A549 (cell line): ENCODE measurements around the gene PLEKHM2. TPM values are rescaled to one million over a fixed set of nuclear protein-coding genes. Genes with fewer than 3 reads are reported as not detected.

Experiments used
- ATAC-seq, 2 experiments: fragments of 200-7000 bp in 1 of 2; fragments of >200 bp in 1 of 2; cut with Nextera tagmentation in 1 of 2; cut with Tn5 transposase in 1 of 2; 3 replicates each; pipeline versions ENCODE4 v1.8.0 to v1.9.1; 2018 to 2020; ENCODE audit warnings: mild to moderate bottlenecking in 1 of 2, moderate library complexity in 1 of 2
- CTCF ChIA-PET: fragments of 300-600 bp; sonication (Branson Sonifier 250); formaldehyde crosslinking; extraction: SDS; loops from one replicate; lab custom pipeline; 2021; ENCODE audit warnings: antibody characterized with exemption, inconsistent platforms; lab: Yijun Ruan, JAX
- POLR2A ChIA-PET: fragments of 350-600 bp; formaldehyde crosslinking; extraction: SDS; loops from one replicate; lab custom pipeline; 2021; ENCODE audit warnings: antibody characterized with exemption, inconsistent platforms; lab: Yijun Ruan, JAX
- DNase-seq, 2 experiments: peaks; one replicate each; pipeline versions ENCODE4 v3.0.0 to v3.0.0-alpha.2; 2011 to 2016; ENCODE audit warnings: low read depth in 1 of 2, low spot score in 1 of 2
- FAIRE-seq: peaks from 2 replicates; lab custom pipeline; 2011; peaks lifted over from hg19 to GRCh38; lab: Jason Lieb, UNC
- H3K27ac ChIP-seq, 2 experiments: fragments of >200 bp; sonication (Bioruptor Twin); formaldehyde crosslinking; 3 replicates each; pipeline ENCODE4 v1.5.1; 2016 to 2017
- H3K4me1 ChIP-seq: fragments of >200 bp; sonication (Bioruptor Twin); formaldehyde crosslinking; 3 replicates; pipeline ENCODE4 v1.6.1; 2016
- H3K4me2 ChIP-seq: fragments of >200 bp; sonication (Bioruptor Twin); formaldehyde crosslinking; 3 replicates; pipeline ENCODE4 v1.6.1; 2016
- H3K4me3 ChIP-seq: fragments of >200 bp; sonication (Bioruptor Twin); formaldehyde crosslinking; 3 replicates; pipeline ENCODE4 v1.5.1; 2016
- H3K9me3 ChIP-seq: fragments of >200 bp; sonication (Bioruptor Twin); formaldehyde crosslinking; 3 replicates; pipeline ENCODE4 v1.6.1; 2016
- BHLHE40 ChIP-seq: IDR thresholded peaks from 2 replicates; pipeline ENCODE4 v1.6.1; 2012; ENCODE audit warnings: low read depth, low read length, inconsistent platforms
- CBX2 ChIP-seq: fragments of 200-600 bp; sonication (generic); IDR thresholded peaks from 2 replicates; pipeline ENCODE4 v1.6.1; 2016; ENCODE audit warnings: low read depth, mild to moderate bottlenecking, borderline replicate concordance
- CHD4 ChIP-seq: fragments of 200-600 bp; sonication (generic); IDR thresholded peaks from 2 replicates; pipeline ENCODE4 v1.6.1; 2016; ENCODE audit warnings: antibody characterized with exemption, mild to moderate bottlenecking, borderline replicate concordance
- E2F6 ChIP-seq: IDR thresholded peaks from 2 replicates; pipeline ENCODE4 v1.6.1; 2012; ENCODE audit warnings: low read depth, borderline replicate concordance
- EHMT2 ChIP-seq: fragments of 200-600 bp; sonication (generic); IDR thresholded peaks from 2 replicates; pipeline ENCODE4 v1.6.1; 2016; ENCODE audit warnings: antibody characterized with exemption, low read depth, mild to moderate bottlenecking, moderate library complexity
- ELK1 ChIP-seq: fragments of 150-350 bp; IDR thresholded peaks from 2 replicates; pipeline ENCODE4 v1.6.1; 2014; ENCODE audit warnings: low read depth, mild to moderate bottlenecking, low read length
- HEYL ChIP-seq: fragments of 250-450 bp; sonication (Bioruptor Pico); IDR thresholded peaks from 2 replicates; pipeline ENCODE4 v1.8.0; 2021; ENCODE audit warnings: mild to moderate bottlenecking, moderate library complexity
- HOXB13 ChIP-seq: fragments of 250-450 bp; sonication (Bioruptor Pico); IDR thresholded peaks from 2 replicates; pipeline ENCODE4 v1.5.0; 2020; ENCODE audit warnings: low read depth, mild to moderate bottlenecking, moderate library complexity
- JUN ChIP-seq, 2 experiments: fragments of >200 bp; sonication (Bioruptor Twin); formaldehyde crosslinking; IDR thresholded peaks; 2 replicates in 1 of 2; 3 replicates in 1 of 2; pipeline ENCODE4 v1.6.1; 2016 to 2017
- MAFK ChIP-seq: fragments of 450-650 bp; IDR thresholded peaks from 2 replicates; pipeline ENCODE4 v1.6.1; 2014; ENCODE audit not compliant: partially characterized antibody
- MAZ ChIP-seq: fragments of 150-350 bp; IDR thresholded peaks from 2 replicates; pipeline ENCODE4 v1.6.1; 2014; ENCODE audit warnings: antibody characterized with exemption, low read depth, low read length, borderline replicate concordance
- MYC ChIP-seq: IDR thresholded peaks from 2 replicates; pipeline ENCODE4 v1.6.1; 2012; ENCODE audit warnings: mild to moderate bottlenecking, inconsistent platforms, low read length, improper control_type of control experiment, borderline replicate concordance
- PHF8 ChIP-seq: fragments of 200-600 bp; sonication (generic); IDR thresholded peaks from 2 replicates; pipeline ENCODE4 v1.6.1; 2016; ENCODE audit warnings: low read depth, mild to moderate bottlenecking, antibody characterized with exemption, moderate library complexity, borderline replicate concordance
- POLR2A ChIP-seq: IDR thresholded peaks from 2 replicates; pipeline ENCODE4 v1.6.1; 2012; ENCODE audit warnings: mild to moderate bottlenecking, low read length
- RARB ChIP-seq: fragments of 250-450 bp; sonication (Bioruptor Pico); IDR thresholded peaks from 2 replicates; pipeline ENCODE4 v1.8.0; 2021; ENCODE audit warnings: mild to moderate bottlenecking, moderate library complexity
- RCOR1 ChIP-seq: fragments of 150-350 bp; IDR thresholded peaks from 2 replicates; pipeline ENCODE4 v1.6.1; 2014; ENCODE audit warnings: antibody characterized with exemption, low read length, low read depth
- SMC3 ChIP-seq: fragments of >200 bp; sonication (Bioruptor Twin); formaldehyde crosslinking; IDR thresholded peaks from 3 replicates; pipeline ENCODE4 v1.6.1; 2018; ENCODE audit warnings: inconsistent platforms
- TP53 ChIP-seq: fragments of 250-450 bp; sonication (Bioruptor Pico); IDR thresholded peaks from 2 replicates; pipeline ENCODE4 v1.5.0; 2021; ENCODE audit warnings: mild to moderate bottlenecking, moderate library complexity
- WGBS: methylation state at CpG from one replicate; pipeline ENCODE4 v1.1.6; 2017; ENCODE audit errors: missing lambda C conversion rate; 5-methylcytosine and 5-hydroxymethylcytosine counted together
- polyA minus RNA-seq: library from RNA; depleted of rRNA, polyadenylated mRNA; stranded (reverse); fragments of >200 nt; gene quantifications from 2 replicates; pipeline ENCODE4 v1.2.3, GENCODE V29; 2011; rRNA and poly(A)+ RNA removed
- polyA plus RNA-seq, 4 experiments: library from polyadenylated mRNA; depleted of rRNA in 3 of 4; stranded (reverse); fragments of >200 nt; fragmentation: RNase III in 1 of 4; extraction: RNeasy Plus Mini Kit Qiagen cat#74134 plus additional on column Dnase treatment in 1 of 4; gene quantifications; 2 replicates in 3 of 4; 3 replicates in 1 of 4; pipeline ENCODE4 v1.2.3, GENCODE V29; 2011 to 2017

The PLEKHM2 gene, protein sequence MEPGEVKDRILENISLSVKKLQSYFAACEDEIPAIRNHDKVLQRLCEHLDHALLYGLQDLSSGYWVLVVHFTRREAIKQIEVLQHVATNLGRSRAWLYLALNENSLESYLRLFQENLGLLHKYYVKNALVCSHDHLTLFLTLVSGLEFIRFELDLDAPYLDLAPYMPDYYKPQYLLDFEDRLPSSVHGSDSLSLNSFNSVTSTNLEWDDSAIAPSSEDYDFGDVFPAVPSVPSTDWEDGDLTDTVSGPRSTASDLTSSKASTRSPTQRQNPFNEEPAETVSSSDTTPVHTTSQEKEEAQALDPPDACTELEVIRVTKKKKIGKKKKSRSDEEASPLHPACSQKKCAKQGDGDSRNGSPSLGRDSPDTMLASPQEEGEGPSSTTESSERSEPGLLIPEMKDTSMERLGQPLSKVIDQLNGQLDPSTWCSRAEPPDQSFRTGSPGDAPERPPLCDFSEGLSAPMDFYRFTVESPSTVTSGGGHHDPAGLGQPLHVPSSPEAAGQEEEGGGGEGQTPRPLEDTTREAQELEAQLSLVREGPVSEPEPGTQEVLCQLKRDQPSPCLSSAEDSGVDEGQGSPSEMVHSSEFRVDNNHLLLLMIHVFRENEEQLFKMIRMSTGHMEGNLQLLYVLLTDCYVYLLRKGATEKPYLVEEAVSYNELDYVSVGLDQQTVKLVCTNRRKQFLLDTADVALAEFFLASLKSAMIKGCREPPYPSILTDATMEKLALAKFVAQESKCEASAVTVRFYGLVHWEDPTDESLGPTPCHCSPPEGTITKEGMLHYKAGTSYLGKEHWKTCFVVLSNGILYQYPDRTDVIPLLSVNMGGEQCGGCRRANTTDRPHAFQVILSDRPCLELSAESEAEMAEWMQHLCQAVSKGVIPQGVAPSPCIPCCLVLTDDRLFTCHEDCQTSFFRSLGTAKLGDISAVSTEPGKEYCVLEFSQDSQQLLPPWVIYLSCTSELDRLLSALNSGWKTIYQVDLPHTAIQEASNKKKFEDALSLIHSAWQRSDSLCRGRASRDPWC
- polyA plus RNA-seq (2011; rRNA removed) (14.7 and 19.4 TPM in 2 replicates), polyA plus RNA-seq (2017; fragmentation: RNase III; extraction: RNeasy Plus Mini Kit Qiagen cat#74134 plus additional on column Dnase treatment) (20.0 to 21.8 TPM (median 21.5 TPM) in 3 replicates), polyA minus RNA-seq (29.1 and 30.6 TPM in 2 replicates)
- polyA plus RNA-seq (2012; cell fraction: cytosol; rRNA removed): 25.4 and 30.6 TPM in 2 replicates
- 57.6 and 64.6 TPM in 2 replicates for polyA plus RNA-seq (2012; cell fraction: nucleus; rRNA removed)

GRCh38 chr1:15684042-15684461 lies at the start of gene PLEKHM2:
Gene PLEKHM2, plus strand, starts transcription at chr1:15684320. Its CDS starts 239 bp downstream, at chr1:15684559.
- peak within 1 kb of the TSS; percentile 91 for H3K4me3 ChIP-seq
- H3K4me2 ChIP-seq: peak within 1 kb of the TSS; percentile 92
- H3K27ac ChIP-seq: peak within 1 kb of the TSS; percentile 98
- POLR2A ChIA-PET: no interaction called here
- ATAC-seq (peak; percentile 76 to 86), FAIRE-seq (no peak), DNase-seq (peak in 1 of 2 experiments; percentile 38)
- no CpG with 5 or more reads among the region's 52 CpGs for WGBS
- TF ChIP-seq SMC3 (no peak), HOXB13 (no peak), JUN (IDR thresholded peaks at IDR 0.05) (peak in 1 of 2 experiments; percentile 31; a peak in 1 of 5 replicates), CBX2 (no peak), POLR2A (peak; percentile 60), RARB (CRISPR knock-in tag) (no peak), PHF8 (peak; percentile 29; the same call in 1 of the 2 replicates), EHMT2 (no peak), MYC (no peak), TP53 (CRISPR knock-in tag) (no peak), ELK1 (no peak)
- CTCF ChIA-PET: no interaction called here
- peaks cover 35% of the 10 kb centered on the region for H3K4me1 ChIP-seq
- H3K9me3 ChIP-seq: no peaks in the 10 kb centered on the region

DNA sequence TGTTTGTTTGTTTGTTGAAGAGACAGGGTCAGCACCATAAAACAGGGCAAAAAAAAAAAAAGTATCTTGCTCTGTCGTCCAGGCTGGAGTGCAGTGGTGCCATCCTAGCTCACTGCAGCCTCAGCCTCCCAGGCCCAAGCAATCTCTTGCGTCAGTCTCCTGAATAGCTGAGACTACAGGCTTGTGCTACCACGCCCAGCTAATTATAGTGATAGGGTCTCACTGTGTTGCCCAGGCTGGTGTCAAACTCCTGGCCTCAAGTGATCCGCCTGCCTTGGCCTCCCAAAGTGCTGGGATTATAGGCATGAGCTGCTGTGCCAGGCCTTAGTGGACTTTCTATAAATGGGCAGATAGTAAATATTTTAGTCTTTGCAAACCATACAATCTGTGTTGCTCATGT lies 47.7 kb upstream of the PLEKHM2 start:
- DNase-seq: no peak
- ChIA-PET CTCF (interaction anchor here (1.8 to 1.9 kb wide), 2 partner anchors 19 kb away, joined by 4 to 7 read pairs; partner anchors contain the start of gene DDI2), POLR2A (no interaction called here)
- Histone ChIP-seq H3K27ac (no peak overlapping the region), H3K4me3 (no peak overlapping the region), H3K9me3 (no peaks in the 10 kb centered on the region), H3K4me2 (no peak overlapping the region), H3K4me1 (no peaks in the 10 kb centered on the region)
- no peak for FAIRE-seq
- 94% methylated on average over 4 of the region's 4 CpGs for WGBS
- no peak for ATAC-seq
- TF ChIP-seq MAZ (no peak), RCOR1 (no peak), E2F6 (no peak), MYC (no peak), ELK1 (no peak), BHLHE40 (no peak)

- TF ChIP-seq CHD4: no peak
- TF ChIP-seq HEYL (CRISPR knock-in tag): no peak
- no peak for TF ChIP-seq MAFK
- TF ChIP-seq, all 56 proteins: peak for 0
- WGBS: 89% methylated on average over 4 of the region's 4 CpGs
- Histone ChIP-seq H3K27ac (no peak overlapping the region), H3K4me1 (no peaks in the 10 kb centered on the region), H3K9me3 (no peaks in the 10 kb centered on the region), H3K4me2 (no peak overlapping the region), H3K4me3 (no peak overlapping the region)
- CTCF ChIA-PET: no interaction called here
- POLR2A ChIA-PET: no interaction called here
- FAIRE-seq (no peak), ATAC-seq (no peak), DNase-seq (no peak)
These were observed 46.3 kb upstream of the PLEKHM2 start for GRCh38 chr1:15637826-15638225.
